Nephron (organoid): ENCODE measurements around the gene MYZAP.
A peak's percentile ranks its signal among the peaks of the same experiment; 100 is the strongest.

Experiments
- H3K27ac Mint-ChIP-seq, 3 experiments: 2 replicates each; pipeline ENCODE4 v1.8.0; 2020; ENCODE audit warnings: mixed read lengths in 3 of 3, mild to moderate bottlenecking in 2 of 3, moderate library complexity in 1 of 3
- H3K27me3 Mint-ChIP-seq: 2 replicates; pipeline ENCODE4 v1.8.0; 2021; ENCODE audit warnings: low read depth, mild to moderate bottlenecking, moderate library complexity, mixed read lengths
- H3K36me3 Mint-ChIP-seq: 2 replicates; pipeline ENCODE4 v1.8.0; 2020; ENCODE audit warnings: low read depth, mixed read lengths
- H3K4me1 Mint-ChIP-seq: 2 replicates; pipeline ENCODE4 v1.8.0; 2020; ENCODE audit warnings: mixed read lengths
- H3K4me3 Mint-ChIP-seq, 3 experiments: 2 replicates each; pipeline ENCODE4 v1.8.0; 2020; ENCODE audit warnings: mild to moderate bottlenecking in 3 of 3, mixed read lengths in 3 of 3, moderate library complexity in 2 of 3
- H3K9me3 Mint-ChIP-seq: 2 replicates; pipeline ENCODE4 v1.8.0; 2020; ENCODE audit warnings: mixed read lengths
- TF ChIP-seq, protein P1 (sequence below), 3 experiments: fragments of 200-600 bp; sonication (generic); IDR thresholded peaks; one replicate each; pipeline ENCODE4 v1.5.0; 2021; ENCODE audit warnings: antibody characterized with exemption in 3 of 3; ENCODE audit not compliant: unreplicated experiment in 3 of 3

Gene MYZAP

DNA sequence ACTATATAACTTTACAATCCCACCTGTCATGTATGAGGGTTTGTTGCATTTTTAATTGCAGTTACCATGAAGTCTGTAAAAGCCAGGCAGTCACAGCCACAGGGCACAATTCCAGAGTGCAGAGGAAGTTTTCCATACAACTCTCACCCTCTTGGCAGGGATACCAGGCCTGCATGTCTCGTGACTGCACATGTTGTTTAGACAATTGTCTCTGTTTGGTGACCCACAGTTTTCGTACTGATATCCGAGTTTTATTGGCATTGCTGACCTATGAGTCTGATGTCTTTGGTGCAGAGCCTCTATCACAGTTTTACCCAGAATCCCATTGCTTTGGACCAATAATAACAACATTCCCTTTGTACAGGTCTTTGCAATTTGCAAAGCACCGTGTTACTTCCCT, 24.9 kb upstream of the MYZAP start:
- Mint-ChIP-seq H3K9me3 (no peaks in the 10 kb centered on the region), H3K27ac (no peak overlapping the region), H3K4me3 (no peak overlapping the region), H3K4me1 (no peaks in the 10 kb centered on the region), H3K36me3 (no peaks in the 10 kb centered on the region), H3K27me3 (peaks cover 6% of the 10 kb centered on the region)
- TF ChIP-seq, protein P1, sequence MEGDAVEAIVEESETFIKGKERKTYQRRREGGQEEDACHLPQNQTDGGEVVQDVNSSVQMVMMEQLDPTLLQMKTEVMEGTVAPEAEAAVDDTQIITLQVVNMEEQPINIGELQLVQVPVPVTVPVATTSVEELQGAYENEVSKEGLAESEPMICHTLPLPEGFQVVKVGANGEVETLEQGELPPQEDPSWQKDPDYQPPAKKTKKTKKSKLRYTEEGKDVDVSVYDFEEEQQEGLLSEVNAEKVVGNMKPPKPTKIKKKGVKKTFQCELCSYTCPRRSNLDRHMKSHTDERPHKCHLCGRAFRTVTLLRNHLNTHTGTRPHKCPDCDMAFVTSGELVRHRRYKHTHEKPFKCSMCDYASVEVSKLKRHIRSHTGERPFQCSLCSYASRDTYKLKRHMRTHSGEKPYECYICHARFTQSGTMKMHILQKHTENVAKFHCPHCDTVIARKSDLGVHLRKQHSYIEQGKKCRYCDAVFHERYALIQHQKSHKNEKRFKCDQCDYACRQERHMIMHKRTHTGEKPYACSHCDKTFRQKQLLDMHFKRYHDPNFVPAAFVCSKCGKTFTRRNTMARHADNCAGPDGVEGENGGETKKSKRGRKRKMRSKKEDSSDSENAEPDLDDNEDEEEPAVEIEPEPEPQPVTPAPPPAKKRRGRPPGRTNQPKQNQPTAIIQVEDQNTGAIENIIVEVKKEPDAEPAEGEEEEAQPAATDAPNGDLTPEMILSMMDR (IDR thresholded peaks at IDR 0.05; ENCODE audit: unreplicated experiment in 3 of 3): no peak

DNA sequence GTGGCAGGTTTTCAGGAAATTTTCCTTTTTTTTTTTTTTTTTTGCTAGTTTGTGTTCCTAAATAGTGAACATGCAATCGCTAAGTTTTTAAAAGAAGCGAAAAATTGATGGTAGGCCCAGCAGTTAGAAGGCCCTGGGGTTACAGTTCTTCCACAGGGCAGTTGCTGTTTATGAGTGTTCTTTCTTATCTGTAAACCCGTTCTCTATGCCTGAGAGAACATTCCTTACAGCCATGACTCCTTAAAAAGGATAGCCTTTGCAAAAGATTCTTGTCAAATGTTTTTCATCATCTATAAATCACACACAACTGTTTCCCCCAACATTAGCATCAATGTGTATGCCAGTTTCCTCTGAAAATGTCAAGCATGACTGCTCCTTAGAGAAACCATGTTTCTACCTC, 23.8 kb upstream of the MYZAP start:
- Mint-ChIP-seq H3K9me3 (peaks cover 2% of the 10 kb centered on the region), H3K27me3 (peaks cover 6% of the 10 kb centered on the region), H3K36me3 (no peaks in the 10 kb centered on the region), H3K27ac (peak overlapping the region; percentile 62 to 86 (median 74)), H3K4me3 (no peak overlapping the region), H3K4me1 (no peaks in the 10 kb centered on the region)
- TF ChIP-seq, protein P1 (IDR thresholded peaks at IDR 0.05; ENCODE audit: unreplicated experiment in 3 of 3): no peak

DNA sequence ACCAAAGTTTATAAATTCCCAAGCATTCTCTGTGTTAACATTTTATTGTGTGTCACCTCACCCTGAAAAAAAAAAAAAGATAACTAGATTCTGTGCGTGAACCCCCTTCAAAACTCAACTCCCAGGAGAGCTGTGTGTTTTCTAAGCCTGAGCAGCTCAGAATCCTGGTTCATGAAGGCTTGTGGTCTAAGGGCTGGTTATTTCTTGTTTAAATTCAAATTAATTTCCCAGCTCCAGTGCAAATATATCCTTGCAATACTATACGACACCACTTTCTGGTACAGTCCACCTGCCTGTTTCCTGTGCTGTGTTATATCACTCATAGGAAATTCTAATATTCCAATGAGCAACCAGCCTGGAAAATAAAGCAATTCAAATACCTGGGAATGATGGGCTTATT, 23.4 kb upstream of the MYZAP start:
- TF ChIP-seq, protein P1 (IDR thresholded peaks at IDR 0.05; ENCODE audit: unreplicated experiment in 3 of 3): no peak
- Mint-ChIP-seq H3K9me3 (peaks cover 2% of the 10 kb centered on the region), H3K36me3 (no peaks in the 10 kb centered on the region), H3K27me3 (peaks cover 5% of the 10 kb centered on the region), H3K27ac (peak overlapping the region; percentile 62 to 86 (median 74)), H3K4me3 (no peak overlapping the region), H3K4me1 (no peaks in the 10 kb centered on the region)

DNA sequence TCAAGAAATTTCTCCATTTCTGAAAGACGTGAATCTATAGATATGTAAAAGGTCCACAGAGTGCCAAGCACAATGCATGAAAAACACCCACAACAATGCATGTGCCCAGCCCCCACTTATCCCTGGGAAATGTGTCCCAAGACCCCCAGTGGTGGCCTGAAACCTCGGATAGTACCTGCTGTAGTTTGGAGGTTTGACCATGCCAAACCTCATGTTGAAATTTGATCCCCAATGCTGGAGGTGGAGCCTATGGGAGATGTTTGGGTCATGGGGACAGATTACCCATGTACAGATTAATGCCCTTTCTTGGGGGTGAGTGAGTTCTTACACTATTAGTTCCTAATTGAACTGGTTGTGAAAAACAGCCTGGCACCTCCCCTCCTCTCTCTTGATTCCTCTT, 21.4 kb upstream of the MYZAP start:
- Mint-ChIP-seq H3K4me1 (no peaks in the 10 kb centered on the region), H3K27me3 (peaks cover 3% of the 10 kb centered on the region), H3K27ac (no peak overlapping the region), H3K4me3 (no peak overlapping the region), H3K9me3 (peaks cover 2% of the 10 kb centered on the region), H3K36me3 (no peaks in the 10 kb centered on the region)
- TF ChIP-seq, protein P1 (IDR thresholded peaks at IDR 0.05; ENCODE audit: unreplicated experiment in 3 of 3): no peak

DNA sequence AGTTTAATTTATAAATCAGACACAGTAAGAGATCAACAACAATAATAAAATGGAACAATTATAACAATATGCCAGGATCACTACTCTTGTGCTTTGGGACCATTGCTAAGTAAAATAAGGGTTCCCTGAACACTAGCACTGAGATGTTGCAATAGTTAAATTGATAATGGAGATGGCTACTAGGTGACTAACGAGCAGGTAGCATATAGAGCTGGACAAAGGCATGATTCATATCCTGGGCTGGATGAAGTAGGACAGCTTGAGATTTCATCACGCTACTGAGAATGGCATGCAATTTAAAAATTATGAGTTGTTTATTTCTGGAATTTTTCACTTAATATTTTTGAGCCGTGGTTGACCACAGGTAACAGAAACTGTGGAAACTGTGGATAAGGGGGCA, 20.7 kb upstream of the MYZAP start:
- no peak overlapping the region for H3K27ac Mint-ChIP-seq
- peaks cover 2% of the 10 kb centered on the region for H3K9me3 Mint-ChIP-seq
- H3K4me1 Mint-ChIP-seq: no peaks in the 10 kb centered on the region
- TF ChIP-seq, protein P1 (IDR thresholded peaks at IDR 0.05; ENCODE audit: unreplicated experiment in 3 of 3): no peak
- peaks cover 3% of the 10 kb centered on the region for H3K27me3 Mint-ChIP-seq
- H3K4me3 Mint-ChIP-seq: no peak overlapping the region
- no peaks in the 10 kb centered on the region for H3K36me3 Mint-ChIP-seq

DNA sequence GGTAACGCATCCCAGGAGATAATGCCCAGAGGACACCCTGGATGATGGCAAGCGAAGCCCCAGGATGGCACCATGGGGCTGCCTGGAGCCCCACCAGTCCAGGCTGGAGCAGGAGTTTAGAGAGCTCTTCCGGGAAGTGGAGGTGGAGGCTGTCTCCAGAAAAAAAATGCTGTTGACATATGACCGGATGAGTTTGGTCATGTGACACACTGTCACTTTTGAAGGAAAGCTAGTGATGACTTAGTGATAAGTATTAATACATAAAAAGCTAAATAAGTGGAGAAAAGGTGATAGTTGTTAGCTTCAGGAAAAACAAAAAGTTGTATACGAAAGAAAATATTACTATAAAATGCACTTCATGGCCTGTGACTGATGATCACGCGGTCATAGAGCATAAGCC, 20.0 kb upstream of the MYZAP start:
- TF ChIP-seq, protein P1 (IDR thresholded peaks at IDR 0.05; ENCODE audit: unreplicated experiment in 3 of 3): no peak
- Mint-ChIP-seq H3K4me3 (no peak overlapping the region), H3K9me3 (peaks cover 2% of the 10 kb centered on the region), H3K27me3 (peaks cover 3% of the 10 kb centered on the region), H3K4me1 (no peaks in the 10 kb centered on the region), H3K36me3 (no peaks in the 10 kb centered on the region), H3K27ac (no peak overlapping the region)
